Measurements from ENCODE around the gene AGAP1.
A peak's percentile ranks its signal among the peaks of the same experiment; 100 is the strongest.

Gene AGAP1

GRCh38 chr2:235611756-235612155 lies 117.9 kb downstream of the AGAP1 start:
- no peak for DNase-seq

DNA sequence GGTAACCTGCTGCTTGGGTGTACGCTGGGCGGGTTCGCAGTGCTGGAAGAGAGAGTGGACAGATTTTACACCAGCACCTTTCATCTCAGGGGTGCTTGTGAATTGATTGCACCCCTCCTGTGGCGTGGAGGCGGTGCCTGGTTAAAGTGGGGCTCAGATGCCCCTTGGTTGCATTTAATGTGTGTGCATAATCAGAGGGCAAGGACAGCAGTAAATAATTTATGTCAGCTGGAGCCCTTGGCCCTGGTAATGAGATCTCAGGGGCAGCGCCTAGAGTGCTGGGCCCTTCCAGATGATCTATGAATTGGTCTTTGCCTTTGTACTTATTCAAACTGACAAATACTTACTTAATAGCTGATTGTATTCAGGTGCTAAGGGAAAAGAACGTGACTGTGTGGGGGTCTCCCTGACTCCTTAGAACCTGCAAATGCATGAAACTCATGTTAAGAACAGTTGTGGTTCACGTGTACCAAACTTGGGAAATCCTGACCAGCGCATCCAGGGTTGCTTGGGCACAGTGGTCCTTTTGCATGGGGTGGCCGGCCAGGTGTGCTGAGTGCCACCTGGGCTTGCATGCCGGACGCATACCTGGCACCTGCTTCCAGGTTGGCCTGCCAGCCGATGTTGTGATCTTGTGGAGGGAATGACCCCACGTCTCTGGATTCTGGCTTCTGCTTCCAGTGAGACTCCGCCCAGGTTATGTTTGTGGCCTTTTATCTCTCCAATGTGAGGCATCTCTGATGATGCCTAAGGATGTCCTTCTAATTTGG lies 118.5 kb downstream of the AGAP1 start:
- DNase-seq = no peak

DNA sequence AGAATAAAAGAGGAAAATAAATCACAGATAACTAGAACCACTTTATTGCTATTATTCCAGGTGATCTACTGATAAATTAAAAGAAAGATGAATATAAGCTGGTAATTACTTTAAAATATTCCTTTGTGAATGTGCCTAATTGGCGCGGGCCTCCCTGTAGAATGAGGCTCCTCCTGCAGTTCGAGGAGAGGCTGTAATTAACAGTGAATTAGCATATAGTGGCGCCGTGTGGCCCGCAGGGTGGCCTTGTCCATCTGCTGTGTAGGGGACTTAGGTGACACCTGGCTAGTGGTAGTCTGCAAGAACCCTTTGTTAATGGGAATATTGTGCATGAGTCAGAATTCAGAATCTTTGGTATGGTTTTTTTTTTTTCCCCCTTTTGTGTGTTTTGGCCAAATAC lies 119.8 kb downstream of the AGAP1 start:
- no peak for DNase-seq

- no peak for DNase-seq
Measured at GRCh38 chr2:235614176-235614860, 120.5 kb downstream of the AGAP1 start.

- DNase-seq = no peak
Measured at GRCh38 chr2:235614900-235615712, 121.3 kb downstream of the AGAP1 start.

DNA sequence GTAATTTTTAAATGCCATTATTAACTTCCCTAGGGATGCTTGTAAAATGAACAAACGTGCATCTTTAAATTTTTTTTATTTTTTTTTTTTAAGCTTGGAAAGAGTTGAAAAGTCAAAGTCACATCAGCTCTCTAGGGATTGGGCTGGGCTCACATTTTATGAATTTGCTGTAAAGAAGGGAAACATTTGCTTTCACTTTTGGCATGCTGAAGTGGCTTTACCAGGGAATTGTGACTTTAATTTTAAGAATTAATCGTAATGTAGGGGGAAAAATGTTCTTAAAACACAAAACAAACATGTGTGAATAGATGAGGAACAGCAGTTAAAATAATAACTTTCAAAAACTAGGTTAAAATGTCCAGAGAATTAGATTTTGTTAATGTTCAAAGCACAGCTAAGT lies 123.0 kb downstream of the AGAP1 start:
- no peak for DNase-seq

DNA sequence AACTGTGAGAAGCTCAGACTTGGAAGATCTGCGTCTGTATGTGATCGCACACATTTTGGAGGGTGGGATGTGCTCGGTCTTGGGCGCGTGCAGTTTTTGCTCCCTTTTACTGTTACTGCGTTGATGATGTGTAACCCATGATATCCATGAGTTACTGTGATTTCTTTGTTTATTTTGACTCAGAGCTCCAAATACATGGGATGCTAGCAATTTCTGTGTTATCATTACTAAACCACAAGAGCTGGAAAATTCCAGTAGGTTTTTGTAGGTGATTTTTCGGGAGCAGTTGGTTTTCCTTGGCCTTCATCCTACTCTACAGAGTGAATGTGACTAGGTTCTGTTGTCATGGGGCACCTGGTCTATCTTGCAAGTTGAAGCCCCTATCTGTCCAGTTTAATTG lies 124.2 kb downstream of the AGAP1 start:
- DNase-seq = no peak

DNA sequence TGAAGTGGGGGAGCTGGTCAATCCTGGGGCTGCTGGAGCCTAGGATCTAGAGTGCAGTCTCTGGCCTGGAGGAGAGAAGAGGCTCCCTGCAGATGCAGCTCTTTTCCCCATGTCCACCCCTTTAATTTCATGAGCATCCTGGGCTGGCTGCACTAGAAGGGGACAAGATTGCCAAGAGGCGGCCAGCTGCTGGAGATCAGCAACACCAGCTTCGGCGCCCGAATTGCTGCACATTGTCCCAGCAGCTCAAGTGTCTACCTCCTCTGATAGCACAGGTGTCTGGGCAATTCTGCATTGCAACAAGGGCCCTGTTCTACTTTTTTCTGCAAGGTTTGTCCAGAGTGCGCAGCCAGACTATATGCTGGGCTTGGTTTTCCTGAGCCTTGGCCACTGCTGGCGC lies 125.7 kb downstream of the AGAP1 start:
- DNase-seq = no peak

DNA sequence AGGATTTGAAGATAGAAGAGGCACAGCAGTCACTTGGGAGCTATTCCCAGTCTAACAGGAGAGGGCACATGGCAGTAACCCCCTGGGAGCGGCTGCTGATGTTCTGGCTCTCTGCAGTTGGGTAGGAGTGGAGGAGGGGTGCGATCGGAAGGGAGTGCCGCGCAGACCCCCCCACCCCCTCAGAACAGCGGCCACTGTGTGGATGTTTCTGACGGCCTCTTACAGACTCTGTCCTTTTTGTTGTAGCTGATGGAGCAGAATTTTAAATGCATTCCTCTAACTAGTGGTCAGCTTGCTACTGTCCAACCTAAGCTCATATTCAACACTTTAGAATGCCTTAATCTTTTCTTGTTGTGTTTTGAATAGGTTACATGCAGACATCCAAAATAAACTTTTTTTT lies 127.9 kb downstream of the AGAP1 start:
- DNase-seq = no peak

GRCh38 chr2:235623111-235623510 lies 129.3 kb downstream of the AGAP1 start:
- DNase-seq = no peak

DNA sequence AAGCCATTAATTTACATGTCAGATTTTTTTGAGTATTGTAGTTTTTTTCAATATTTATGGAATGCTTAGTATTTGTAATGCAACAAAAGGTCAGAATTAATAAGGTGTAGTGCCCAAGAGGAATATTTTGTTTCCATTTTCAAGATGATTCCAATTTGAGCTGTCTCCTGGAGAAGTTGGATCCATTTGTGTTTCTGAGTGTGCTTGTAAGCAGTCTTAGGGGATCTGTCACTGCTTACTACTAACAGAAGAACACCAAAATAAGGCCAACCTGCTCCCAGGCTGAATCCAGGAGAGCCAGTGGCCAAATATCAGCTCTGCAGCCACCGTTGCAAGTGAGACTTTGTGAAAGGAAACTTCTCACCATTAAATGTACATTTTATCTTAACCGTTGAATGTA lies 129.9 kb downstream of the AGAP1 start:
- no peak for DNase-seq

DNA sequence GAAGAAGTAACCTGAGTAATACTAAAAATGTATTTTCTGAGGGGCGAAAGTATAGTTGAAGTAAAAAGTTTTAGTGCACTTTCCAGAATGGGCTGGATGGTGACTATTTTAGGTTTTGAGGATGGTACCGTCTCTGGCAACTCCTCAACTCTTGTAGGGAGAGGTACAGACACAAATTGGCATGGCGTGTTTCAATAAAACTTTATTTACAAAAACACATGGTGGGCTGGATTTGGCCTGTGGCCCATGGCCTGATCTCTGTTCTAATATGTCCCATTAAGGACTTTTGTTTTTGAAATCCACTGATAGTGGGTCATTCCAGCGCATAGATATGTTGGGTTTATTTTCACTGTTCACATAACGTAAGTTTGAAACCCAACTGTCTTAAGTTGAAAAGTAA lies 132.8 kb downstream of the AGAP1 start:
- no peak for DNase-seq

DNA sequence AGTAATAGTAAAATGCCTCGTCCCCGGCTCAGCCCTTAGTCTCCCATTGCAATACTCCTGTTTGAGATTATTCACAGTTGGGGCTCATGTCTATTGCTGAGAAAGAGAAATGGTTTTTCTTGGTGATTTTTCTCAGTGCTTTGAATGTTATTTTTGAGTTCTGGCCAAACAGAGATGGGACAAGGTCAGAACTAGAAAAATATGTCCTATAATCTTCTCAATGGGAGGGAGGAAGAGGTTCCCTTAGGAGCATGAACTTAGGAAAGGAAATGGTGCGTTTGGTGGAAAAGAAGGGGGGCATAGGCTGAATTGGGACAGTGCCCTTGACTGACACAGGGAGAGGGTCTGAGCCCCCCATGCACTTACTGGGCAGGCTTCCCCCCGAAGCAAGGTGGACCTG lies 133.8 kb downstream of the AGAP1 start:
- DNase-seq = no peak

- DNase-seq = no peak
Measured at GRCh38 chr2:235630718-235631296, 137.0 kb downstream of the AGAP1 start.

DNA sequence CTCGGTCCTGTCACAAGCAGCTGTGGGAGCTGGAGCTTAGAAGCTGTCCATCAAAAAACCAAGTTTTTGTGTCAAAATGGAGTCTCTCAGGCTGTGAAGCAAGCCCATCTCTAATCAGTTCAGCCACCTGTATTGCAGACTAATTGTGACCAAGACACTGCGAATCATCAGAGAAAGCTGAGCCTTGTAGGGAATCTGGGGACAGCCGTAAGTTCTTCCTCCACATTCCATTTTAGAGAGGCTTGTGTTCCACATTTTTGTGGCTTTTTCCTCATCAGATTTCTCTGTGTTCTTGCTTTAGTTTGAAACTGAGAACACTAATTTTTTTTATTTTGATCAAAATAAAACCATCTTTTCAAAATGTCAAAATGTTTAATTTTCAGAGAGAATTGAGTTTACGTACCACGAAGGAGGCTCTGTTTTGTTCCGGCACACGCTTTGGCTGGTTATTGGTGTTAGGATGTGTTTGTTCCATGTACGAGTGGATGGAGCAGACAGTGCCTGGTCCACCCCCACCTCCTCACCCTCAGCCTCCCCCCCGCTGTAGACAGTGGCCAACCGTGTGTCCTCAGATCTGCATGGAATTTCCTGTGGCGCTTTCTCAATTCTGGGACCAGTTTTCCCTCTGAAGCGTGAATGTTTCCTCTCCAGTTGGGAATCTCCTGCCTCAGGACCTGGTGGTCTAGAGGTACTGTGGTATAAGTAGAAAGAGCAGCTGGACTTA lies 140.8 kb downstream of the AGAP1 start:
- no peak for DNase-seq

GRCh38 chr2:235636546-235636945 lies 142.7 kb downstream of the AGAP1 start:
- no peak for DNase-seq

GRCh38 chr2:235637896-235638295 lies 144.1 kb downstream of the AGAP1 start:
- no peak for DNase-seq

GRCh38 chr2:235638541-235639427 lies 144.9 kb downstream of the AGAP1 start:
- no peak for DNase-seq

GRCh38 chr2:235639428-235639773 lies 145.6 kb downstream of the AGAP1 start:
- DNase-seq = peak; percentile 52

DNA sequence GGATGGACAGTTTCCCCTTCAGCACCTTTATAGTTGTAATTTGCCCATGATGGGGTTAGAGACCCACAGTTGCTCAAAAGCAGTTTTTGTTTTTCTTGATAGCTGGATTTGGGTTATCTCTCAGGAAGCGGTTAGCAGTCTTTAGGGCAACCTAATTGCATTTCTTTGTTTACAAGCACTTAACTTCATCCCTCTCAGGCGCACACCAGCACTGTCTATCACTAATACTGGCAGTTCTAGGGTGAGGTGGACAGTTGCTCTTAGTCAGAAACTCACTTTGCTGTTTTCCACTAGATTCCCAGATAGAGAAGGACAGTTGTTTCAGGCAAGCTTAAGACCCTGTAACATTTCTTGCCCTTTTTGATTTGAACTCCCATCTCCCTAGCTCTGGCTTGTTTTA lies 146.0 kb downstream of the AGAP1 start:
- DNase-seq = no peak

DNA sequence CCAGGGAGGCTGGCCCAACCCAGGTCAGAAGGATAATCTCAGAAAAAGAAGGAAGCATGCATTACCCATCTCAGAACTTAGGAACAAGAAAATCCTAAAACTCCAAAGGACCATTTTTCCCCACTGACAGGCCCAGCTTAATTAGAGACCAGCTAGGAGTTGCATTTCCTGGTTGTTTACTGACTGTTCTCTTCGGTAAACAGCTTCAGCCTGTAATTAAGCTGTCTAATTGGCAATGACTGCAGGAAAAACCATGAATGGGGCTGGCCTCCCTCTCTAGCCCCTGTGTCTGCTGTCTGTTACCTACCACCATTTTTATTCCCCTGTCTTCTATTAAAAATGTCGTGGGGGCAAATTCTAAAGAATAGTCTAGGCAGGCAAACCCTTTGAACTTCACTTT lies 146.5 kb downstream of the AGAP1 start:
- no peak for DNase-seq
